GM19372 (cell line): ENCODE data around the gene TMEM255B.

ENCODE experiments used
- ATAC-seq: cut with Tn5 transposase; IDR thresholded peaks from one replicate; pipeline ENCODE4 v1.9.1; 2021; ENCODE audit warnings: mild to moderate bottlenecking, low read depth, moderate library complexity; ENCODE audit not compliant: unreplicated experiment

Gene TMEM255B

GRCh38 chr13:113801289-113801961, 42.4 kb downstream of the TMEM255B start:
- no peak for ATAC-seq

DNA sequence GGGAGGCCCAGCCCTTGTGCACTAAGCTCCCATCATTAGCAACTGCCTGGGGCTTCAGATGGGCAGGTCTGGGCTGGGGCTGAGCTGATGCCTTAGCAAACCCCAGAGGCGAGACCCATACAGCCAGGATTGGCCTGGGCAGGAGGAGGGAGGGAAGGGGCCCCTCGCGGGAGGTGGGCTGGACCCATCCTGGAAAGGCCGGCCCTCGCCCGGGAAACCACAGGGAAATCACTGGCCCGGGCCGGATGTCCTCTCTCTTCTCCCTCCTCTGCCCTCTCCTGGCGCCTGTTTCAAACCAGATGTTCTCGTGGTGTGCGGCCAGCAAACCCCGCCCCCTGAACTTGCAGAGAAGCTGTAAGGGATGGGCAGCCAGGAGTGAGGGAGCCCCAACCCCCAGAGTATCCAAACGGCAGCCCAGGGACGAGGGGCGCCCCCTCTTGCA, 43.1 kb downstream of the TMEM255B start:
- no peak for ATAC-seq

GRCh38 chr13:113802761-113803160, 43.7 kb downstream of the TMEM255B start:
- ATAC-seq: no peak

- no peak for ATAC-seq
Observed at GRCh38 chr13:113803409-113804016, 44.5 kb downstream of the TMEM255B start.

DNA sequence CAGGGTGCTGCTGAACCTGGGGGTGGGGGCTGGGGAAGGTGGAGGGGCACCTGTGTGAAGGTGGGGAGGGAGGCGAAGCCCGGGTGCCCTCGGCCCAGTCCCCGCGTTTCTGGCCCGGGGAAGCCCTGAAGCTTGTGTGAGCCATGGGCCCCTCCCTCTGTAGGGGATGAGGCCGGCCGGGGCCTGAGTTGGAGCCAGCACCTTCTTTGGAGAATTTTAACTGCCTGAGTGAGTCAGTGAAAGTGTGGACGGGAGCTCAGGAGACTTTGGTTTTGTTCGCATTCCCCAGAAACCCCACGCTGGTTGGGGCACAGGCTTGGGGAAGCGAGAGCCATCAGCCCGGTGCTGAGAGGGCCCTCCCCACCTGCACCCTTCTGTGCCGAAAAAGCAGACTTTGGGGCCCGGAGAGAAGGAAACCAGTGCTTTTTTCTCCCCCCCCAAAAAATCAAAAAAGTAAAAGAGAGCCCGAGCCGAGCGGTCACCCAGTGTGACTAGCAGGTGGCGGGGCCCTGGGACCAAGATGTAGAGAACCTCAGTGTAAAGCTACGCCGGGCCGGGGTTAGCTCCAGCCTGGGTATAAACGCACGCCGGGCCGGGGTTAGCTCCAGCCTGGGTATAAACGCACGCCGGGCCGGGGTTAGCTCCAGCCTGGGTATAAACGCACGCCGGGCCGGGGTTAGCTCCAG, 45.1 kb downstream of the TMEM255B start:
- ATAC-seq: no peak

- ATAC-seq: no peak
Observed at GRCh38 chr13:113804703-113805430, 45.8 kb downstream of the TMEM255B start.

DNA sequence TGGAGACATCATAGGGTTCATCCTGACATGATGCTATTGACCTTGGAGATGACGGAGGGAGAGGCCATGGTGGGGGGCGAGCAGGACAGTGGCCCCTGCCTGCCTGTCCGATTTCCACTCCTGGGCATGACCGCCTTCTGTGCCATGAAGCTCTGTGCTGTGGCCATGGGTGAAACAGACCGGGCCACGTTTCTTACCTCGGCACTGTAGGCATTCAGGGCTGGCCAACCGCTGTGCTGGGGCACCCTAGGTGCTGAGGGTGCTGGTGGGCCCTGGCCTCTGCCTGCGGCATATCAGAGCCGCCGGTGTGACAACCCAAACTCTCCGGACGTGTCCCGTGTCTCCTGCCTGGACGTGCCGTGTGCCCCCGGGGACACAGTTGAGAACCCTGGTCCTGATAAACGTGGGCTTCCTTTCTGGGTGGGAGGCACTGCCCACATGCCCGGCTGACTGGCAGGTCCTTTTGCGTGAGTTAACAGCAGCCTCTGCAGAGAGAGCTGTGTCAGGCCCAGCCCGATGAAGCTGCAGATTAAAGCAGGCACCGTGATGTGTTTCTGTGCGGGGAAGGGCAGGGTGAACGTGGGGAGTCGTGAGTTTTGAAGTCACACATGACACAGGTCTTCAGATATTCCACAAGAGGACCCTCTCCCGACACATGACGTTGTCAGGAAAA, 46.5 kb downstream of the TMEM255B start:
- no peak for ATAC-seq

GRCh38 chr13:113806104-113806471, 47.1 kb downstream of the TMEM255B start:
- no peak for ATAC-seq

GRCh38 chr13:113806526-113806925, 47.5 kb downstream of the TMEM255B start:
- no peak for ATAC-seq

GRCh38 chr13:113808058-113808834, 49.2 kb downstream of the TMEM255B start:
- ATAC-seq: no peak

GRCh38 chr13:113809934-113810333, 50.9 kb downstream of the TMEM255B start:
- no peak for ATAC-seq

- ATAC-seq: no peak
Observed at GRCh38 chr13:113810640-113811039, 51.6 kb downstream of the TMEM255B start.

- no peak for ATAC-seq
Observed at GRCh38 chr13:113811081-113811928, 52.3 kb downstream of the TMEM255B start.

DNA sequence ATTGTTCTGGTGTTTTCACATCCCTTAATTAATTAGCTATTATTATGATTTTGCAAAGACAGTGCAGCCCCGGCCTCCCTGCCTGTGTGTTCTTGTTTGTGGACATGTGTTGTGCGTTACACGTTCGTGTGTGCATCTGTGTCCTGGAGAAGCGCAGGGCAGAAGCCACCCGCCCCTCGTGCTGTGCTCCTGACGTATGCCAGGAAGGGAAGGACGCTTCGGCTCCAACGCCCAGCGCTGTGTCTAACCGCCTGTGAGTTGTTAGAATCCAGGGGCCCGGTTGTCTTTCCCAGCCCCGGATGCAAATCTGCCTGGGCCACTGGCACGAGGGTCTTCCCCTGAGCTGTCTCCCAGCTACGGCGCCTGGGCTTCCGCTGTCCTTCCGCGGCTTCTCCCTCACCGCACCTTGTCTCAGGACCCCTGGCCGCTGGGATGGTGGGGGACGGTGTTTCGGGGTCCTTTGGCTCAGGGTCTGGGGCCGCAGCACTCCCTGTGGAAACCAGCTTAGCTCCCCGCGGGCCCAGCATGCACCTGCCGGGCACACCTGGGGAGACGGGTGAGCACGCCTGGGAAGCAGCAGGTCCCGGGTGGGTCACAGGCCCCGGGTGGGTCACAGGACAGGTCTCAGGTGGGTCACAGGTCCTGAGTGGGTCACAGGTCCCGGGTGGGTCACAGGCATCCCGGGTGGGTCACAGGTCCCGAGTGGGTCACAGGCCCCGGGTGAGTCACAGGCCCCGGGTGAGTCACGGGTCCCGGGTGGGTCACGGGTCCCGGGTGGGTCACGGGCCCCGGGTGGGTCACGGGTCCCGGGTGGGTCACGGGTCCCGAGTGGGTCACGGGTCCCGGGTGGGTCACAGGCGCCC, 53.4 kb downstream of the TMEM255B start:
- no peak for ATAC-seq

DNA sequence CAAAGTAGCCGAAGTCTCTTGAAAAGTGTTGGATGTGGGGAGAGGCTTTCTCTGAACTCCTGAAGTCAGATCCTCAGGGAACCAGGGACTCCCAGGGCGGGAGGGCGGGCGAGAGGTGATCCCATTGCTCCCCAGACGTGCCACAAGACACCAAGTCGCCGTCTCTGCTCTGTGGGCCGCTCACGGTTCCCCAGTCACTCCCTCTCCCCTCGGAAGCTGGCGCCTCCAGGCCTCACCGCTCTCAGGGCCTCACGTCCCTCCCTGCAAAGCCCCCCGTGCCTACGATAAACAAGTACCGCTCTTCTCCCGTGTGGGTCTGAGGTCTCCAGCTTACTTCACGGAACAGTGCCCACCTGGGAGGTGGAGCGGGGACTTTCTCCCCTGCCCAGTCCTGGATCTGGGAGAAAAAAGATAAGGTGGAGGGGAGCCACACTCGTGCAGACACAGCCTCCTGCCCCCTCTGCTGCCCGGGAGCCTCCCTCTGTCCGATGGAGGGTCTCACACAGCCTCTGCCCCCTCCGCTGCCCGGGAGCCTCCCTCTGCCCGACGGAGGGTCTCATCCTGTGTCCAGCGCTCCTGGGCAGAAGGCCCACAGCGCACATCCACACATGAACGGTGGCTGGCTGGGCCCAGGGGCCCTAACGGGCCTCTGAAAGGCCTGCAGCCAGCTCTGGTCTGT, 54.2 kb downstream of the TMEM255B start:
- no peak for ATAC-seq

DNA sequence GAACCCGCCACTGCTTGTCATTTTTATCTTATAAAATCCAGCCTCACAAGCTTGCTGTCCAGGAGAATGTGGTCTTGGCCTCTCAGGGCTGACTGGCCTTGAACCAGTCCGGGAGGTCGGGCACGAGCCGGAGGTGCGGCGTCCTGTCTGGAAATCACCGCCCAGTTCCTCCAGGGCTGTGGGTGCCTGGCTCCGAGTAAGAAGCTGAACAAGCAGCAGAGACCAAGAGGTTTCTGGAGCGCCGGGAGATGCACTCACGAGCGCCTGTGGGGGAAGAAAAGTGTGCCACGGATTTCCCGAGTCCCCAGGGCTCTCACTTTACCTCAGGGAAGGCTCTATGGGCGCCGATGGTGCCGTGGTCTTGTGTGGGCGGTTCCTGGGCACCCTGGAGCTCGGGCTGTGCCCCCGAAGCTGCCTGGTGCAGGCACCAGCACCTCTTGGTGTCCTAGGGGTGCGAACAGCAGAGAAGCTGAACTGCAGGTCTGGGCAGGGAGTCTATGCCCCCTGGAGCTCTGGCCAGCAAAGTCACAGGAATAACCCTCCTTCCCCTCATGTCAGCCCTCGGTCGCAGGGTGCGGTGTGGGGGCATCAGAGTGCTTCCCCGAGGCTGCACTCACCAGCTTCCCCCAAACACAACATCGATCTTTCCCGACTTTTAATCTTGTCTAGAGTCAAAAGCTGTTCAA, 54.9 kb downstream of the TMEM255B start:
- ATAC-seq: no peak

- no peak for ATAC-seq
Observed at GRCh38 chr13:113814435-113814821, 55.4 kb downstream of the TMEM255B start.
